Caco-2 (cell line): ENCODE measurements around the gene JADE3. TPM values are rescaled to one million over a fixed set of nuclear protein-coding genes. Genes with fewer than 3 reads are reported as not detected.

Source experiments
- BruUV-seq: library from RNA; stranded (reverse); fragments of 400-500 nt; replicated peaks from 2 replicates; lab custom pipeline; 2021; lab: Mats Ljungman, UMichigan
- CTCF ChIA-PET: fragments of 300-600 bp; sonication (Branson Sonifier 250); formaldehyde crosslinking; loops from one replicate; lab custom pipeline; 2022; ENCODE audit warnings: antibody characterized with exemption; lab: Charles Lee
- POLR2A ChIA-PET: fragments of 300-600 bp; sonication (Branson Sonifier 250); formaldehyde crosslinking; loops from one replicate; lab custom pipeline; 2022; ENCODE audit warnings: antibody characterized with exemption; lab: Charles Lee
- DNase-seq, 2 experiments: peaks; one replicate each; pipeline versions ENCODE4 v3.0.0 to v3.0.0-alpha.2; 2020 to 2022
- H3K27me3 ChIP-seq: replicated peaks from 2 replicates; pipeline ENCODE4 v1.6.0; 2011; ENCODE audit warnings: low read length; ENCODE audit not compliant: control insufficient read depth, insufficient read depth
- H3K36me3 ChIP-seq: 2 replicates; pipeline ENCODE4 v1.5.1; 2011; ENCODE audit warnings: low read length; ENCODE audit not compliant: control insufficient read depth, insufficient read depth
- H3K4me1 ChIP-seq: fragments of 250-450 bp; sonication (Bioruptor Pico); 2 replicates; pipeline ENCODE4 v1.5.1; 2020; ENCODE audit warnings: mild to moderate bottlenecking
- H3K4me3 ChIP-seq: 2 replicates; pipeline ENCODE4 v1.5.1; 2011; ENCODE audit warnings: low read depth, mild to moderate bottlenecking, control low read depth, low read length
- H3K9me3 ChIP-seq: fragments of 250-450 bp; sonication (Bioruptor Pico); 2 replicates; pipeline ENCODE4 v1.5.1; 2020; ENCODE audit warnings: mild to moderate bottlenecking, moderate library complexity
- H3K27ac Mint-ChIP-seq: one replicate; pipeline ENCODE4 v1.8.0; 2022; ENCODE audit warnings: mixed read lengths; ENCODE audit not compliant: unreplicated experiment
- H3K27me3 Mint-ChIP-seq: one replicate; pipeline ENCODE4 v1.8.0; 2022; ENCODE audit warnings: mixed read lengths; ENCODE audit not compliant: insufficient read depth, unreplicated experiment
- H3K36me3 Mint-ChIP-seq: one replicate; pipeline ENCODE4 v1.8.0; 2022; ENCODE audit warnings: mild to moderate bottlenecking, mixed read lengths; ENCODE audit not compliant: insufficient read depth, unreplicated experiment
- H3K4me1 Mint-ChIP-seq: one replicate; pipeline ENCODE4 v1.8.0; 2022; ENCODE audit warnings: low read depth, mixed read lengths; ENCODE audit not compliant: unreplicated experiment
- H3K4me3 Mint-ChIP-seq: one replicate; pipeline ENCODE4 v1.8.0; 2022; ENCODE audit warnings: mild to moderate bottlenecking, moderate library complexity, mixed read lengths; ENCODE audit not compliant: unreplicated experiment
- H3K9me3 Mint-ChIP-seq: one replicate; pipeline ENCODE4 v1.8.0; 2022; ENCODE audit warnings: mixed read lengths; ENCODE audit not compliant: unreplicated experiment
- intact Hi-C: fragments of 100-400 bp; cut with micrococcal nuclease; formaldehyde crosslinking; loops from one replicate; pipeline ENCODE4 v1.10.0; 2022; ENCODE audit not compliant: unreplicated experiment
- total RNA-seq: library from RNA; stranded (reverse); gene quantifications from 2 replicates; pipeline ENCODE4 v1.2.3, GENCODE V29; 2022
- TF ChIP-seq, protein P1 (sequence below), 2 experiments: fragments of 200-600 bp in 1 of 2; IDR thresholded peaks; 1 replicate in 1 of 2; 2 replicates in 1 of 2; pipeline versions ENCODE4 v1.5.1 to v1.8.0; 2011 to 2022; ENCODE audit warnings: antibody characterized with exemption in 1 of 2, control low read depth in 1 of 2, inconsistent platforms in 1 of 2, low read depth in 1 of 2, low read length in 1 of 2, mild to moderate bottlenecking in 1 of 2, moderate library complexity in 1 of 2; ENCODE audit not compliant: insufficient read depth in 1 of 2, severe bottlenecking in 1 of 2, unreplicated experiment in 1 of 2

JADE3 gene
- total RNA-seq, 1 experiment from 2014 or later = 22.7 TPM

DNA sequence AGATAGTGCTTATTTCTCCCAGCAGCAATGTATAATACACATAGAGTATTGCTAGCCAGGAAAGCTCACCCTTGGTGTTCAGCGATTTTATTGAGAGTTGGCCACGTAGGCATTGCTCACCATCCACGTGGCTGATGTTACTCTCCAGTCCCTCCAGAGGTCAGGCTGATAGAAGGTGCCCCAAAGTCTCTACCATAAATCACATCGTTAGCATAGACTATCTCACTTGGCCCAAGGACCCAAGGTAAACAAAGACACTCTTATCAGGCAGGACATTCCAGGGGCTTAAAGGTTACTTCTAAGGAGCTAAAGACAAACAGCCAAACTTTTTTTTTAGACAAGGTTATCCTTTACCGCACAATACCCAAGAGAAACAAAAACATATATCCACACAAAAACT is 135.8 kb downstream of the JADE3 start:
- DNase-seq = peak; percentile 74 to 82
- Mint-ChIP-seq H3K27me3 (no peaks in the 10 kb centered on the region), H3K4me3 (peak overlapping the region; percentile 43), H3K36me3 (peaks cover 11% of the 10 kb centered on the region), H3K4me1 (peaks cover 8% of the 10 kb centered on the region), H3K27ac (no peak overlapping the region), H3K9me3 (no peaks in the 10 kb centered on the region)
- BruUV-seq = no TSS peak
- Histone ChIP-seq H3K36me3 (no peaks in the 10 kb centered on the region), H3K4me3 (no peak overlapping the region), H3K9me3 (no peaks in the 10 kb centered on the region), H3K27me3 (no peaks in the 10 kb centered on the region), H3K4me1 (peaks cover 11% of the 10 kb centered on the region)
- ChIA-PET CTCF (interaction anchor here (0.5 to 1.6 kb wide), 4 partner anchors 11 to 1979 kb away, joined by 3 to 12 read pairs (median 4); no protein-coding TSS in a partner anchor), POLR2A (interaction anchor here (0.6 kb wide), 1 partner anchor 30 kb away, joined by 4 read pairs; no protein-coding TSS in a partner anchor)
- TF ChIP-seq, protein P1, sequence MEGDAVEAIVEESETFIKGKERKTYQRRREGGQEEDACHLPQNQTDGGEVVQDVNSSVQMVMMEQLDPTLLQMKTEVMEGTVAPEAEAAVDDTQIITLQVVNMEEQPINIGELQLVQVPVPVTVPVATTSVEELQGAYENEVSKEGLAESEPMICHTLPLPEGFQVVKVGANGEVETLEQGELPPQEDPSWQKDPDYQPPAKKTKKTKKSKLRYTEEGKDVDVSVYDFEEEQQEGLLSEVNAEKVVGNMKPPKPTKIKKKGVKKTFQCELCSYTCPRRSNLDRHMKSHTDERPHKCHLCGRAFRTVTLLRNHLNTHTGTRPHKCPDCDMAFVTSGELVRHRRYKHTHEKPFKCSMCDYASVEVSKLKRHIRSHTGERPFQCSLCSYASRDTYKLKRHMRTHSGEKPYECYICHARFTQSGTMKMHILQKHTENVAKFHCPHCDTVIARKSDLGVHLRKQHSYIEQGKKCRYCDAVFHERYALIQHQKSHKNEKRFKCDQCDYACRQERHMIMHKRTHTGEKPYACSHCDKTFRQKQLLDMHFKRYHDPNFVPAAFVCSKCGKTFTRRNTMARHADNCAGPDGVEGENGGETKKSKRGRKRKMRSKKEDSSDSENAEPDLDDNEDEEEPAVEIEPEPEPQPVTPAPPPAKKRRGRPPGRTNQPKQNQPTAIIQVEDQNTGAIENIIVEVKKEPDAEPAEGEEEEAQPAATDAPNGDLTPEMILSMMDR (IDR thresholded peaks at IDR 0.05; ENCODE audit: insufficient read depth in 1 of 2, low read depth in 1 of 2, low read length in 1 of 2, severe bottlenecking in 1 of 2, unreplicated experiment in 1 of 2) = peak in 1 of 2 experiments; percentile 33
- intact Hi-C loops = loop anchor here (1.0 kb wide), 3 partner anchors 13 to 45 kb away; partner anchors contain the start of gene RGN

DNA sequence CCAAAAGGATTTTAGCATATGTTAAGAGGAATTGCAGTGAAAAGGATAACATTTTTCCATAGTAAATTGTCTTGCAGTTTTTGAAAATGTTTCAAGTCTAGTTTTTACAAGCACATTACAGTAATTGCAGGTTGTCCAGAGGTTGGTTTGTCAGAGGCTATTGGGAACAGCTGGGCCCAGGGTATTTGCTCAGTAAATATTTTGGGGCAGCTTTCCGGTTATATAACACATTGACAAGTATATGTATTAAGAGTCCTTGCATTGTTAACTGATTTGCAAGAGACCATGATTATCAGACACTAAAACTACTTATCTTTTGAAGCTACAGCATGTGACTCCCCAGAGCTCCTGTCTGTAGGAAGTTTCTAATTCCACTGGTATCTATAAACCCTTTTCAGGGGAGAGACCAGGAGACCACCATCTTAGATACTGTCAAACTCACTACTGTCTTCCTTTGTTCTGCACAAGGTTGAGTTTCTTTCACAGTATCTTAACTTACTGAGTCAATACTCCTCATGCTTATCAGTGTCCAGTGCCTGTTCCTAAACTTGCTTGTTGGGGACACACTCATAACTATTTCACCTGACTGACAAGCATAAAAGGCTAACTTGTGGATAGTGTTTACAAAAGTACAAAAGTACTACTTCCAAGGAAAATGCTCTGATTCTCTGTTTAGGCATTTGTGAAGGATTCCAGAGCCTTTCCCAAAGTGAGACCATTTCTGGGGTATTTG is 147.1 kb downstream of the JADE3 start:
- H3K9me3 Mint-ChIP-seq = no peaks in the 10 kb centered on the region
- Histone ChIP-seq H3K4me3 (no peak overlapping the region), H3K36me3 (no peaks in the 10 kb centered on the region), H3K4me1 (peaks cover 50% of the 10 kb centered on the region), H3K9me3 (no peaks in the 10 kb centered on the region), H3K27me3 (no peaks in the 10 kb centered on the region)
- H3K4me1 Mint-ChIP-seq = peaks cover 26% of the 10 kb centered on the region
- DNase-seq = no peak
- H3K4me3 Mint-ChIP-seq = no peak overlapping the region
- no peaks in the 10 kb centered on the region for H3K27me3 Mint-ChIP-seq
- POLR2A ChIA-PET = interaction anchor here (0.6 to 0.7 kb wide), 3 partner anchors 19 to 70 kb away, joined by 3 read pairs; partner anchors contain the start of gene RGN
- TF ChIP-seq, protein P1 (IDR thresholded peaks at IDR 0.05; ENCODE audit: insufficient read depth in 1 of 2, low read depth in 1 of 2, low read length in 1 of 2, severe bottlenecking in 1 of 2, unreplicated experiment in 1 of 2) = no peak
- intact Hi-C loops = no loop called here
- no TSS peak for BruUV-seq
- peaks cover 4% of the 10 kb centered on the region for H3K36me3 Mint-ChIP-seq
- peak overlapping the region; percentile 53 for H3K27ac Mint-ChIP-seq
- CTCF ChIA-PET = interaction anchor here (0.7 to 1.2 kb wide), 2 partner anchors 11 to 21 kb away, joined by 3 to 5 read pairs; no protein-coding TSS in a partner anchor

DNA sequence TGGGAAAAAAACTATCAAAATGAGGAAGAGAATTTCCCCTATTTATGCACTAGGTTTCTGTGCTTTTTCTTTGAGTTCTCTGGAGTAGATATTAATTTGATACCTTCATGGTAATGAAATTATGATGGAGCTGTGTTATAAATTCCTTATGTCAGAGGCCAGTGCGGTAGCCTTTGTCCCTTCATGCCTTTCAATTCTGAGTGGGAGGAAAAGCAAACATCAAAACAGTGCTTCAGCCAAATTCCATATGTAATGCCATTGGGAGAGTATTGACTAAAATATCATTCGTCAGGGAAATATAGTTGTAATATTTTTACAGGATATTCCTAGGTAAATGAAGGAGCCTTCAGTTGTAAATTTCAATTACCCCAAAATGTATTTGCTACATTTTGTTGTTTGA is 148.5 kb downstream of the JADE3 start:
- DNase-seq = no peak
- H3K9me3 ChIP-seq = no peaks in the 10 kb centered on the region
- no TSS peak for BruUV-seq
- TF ChIP-seq, protein P1 (IDR thresholded peaks at IDR 0.05; ENCODE audit: insufficient read depth in 1 of 2, low read depth in 1 of 2, low read length in 1 of 2, severe bottlenecking in 1 of 2, unreplicated experiment in 1 of 2) = no peak
- no peaks in the 10 kb centered on the region for H3K27me3 Mint-ChIP-seq
- ChIA-PET POLR2A (no interaction called here), CTCF (no interaction called here)
- H3K27ac Mint-ChIP-seq = no peak overlapping the region
- no peaks in the 10 kb centered on the region for H3K36me3 Mint-ChIP-seq
- peak overlapping the region; percentile 42 for H3K4me3 Mint-ChIP-seq
- H3K4me1 ChIP-seq = peaks cover 50% of the 10 kb centered on the region
- H3K4me3 ChIP-seq = no peak overlapping the region
- no peaks in the 10 kb centered on the region for H3K36me3 ChIP-seq
- peaks cover 26% of the 10 kb centered on the region for H3K4me1 Mint-ChIP-seq
- no peaks in the 10 kb centered on the region for H3K9me3 Mint-ChIP-seq
- H3K27me3 ChIP-seq = no peaks in the 10 kb centered on the region
- intact Hi-C loops = loop anchor here (1.0 to 2.0 kb wide), 2 partner anchors 12 to 20 kb away; no protein-coding TSS in a partner anchor
